AG04450 (cell line): Measurements from ENCODE around the gene SCGB1A1. TPM values are rescaled to one million over a fixed set of nuclear protein-coding genes. Genes with fewer than 3 reads are reported as not detected.

Source experiments
- CTCF ChIA-PET: fragments of 300-600, 350-600 bp; formaldehyde crosslinking; extraction: SDS; loops from one replicate; lab custom pipeline; 2022; ENCODE audit warnings: antibody characterized with exemption, inconsistent platforms; lab: Charles Lee
- POLR2A ChIA-PET: fragments of 350-600 bp; formaldehyde crosslinking; extraction: SDS; loops from one replicate; lab custom pipeline; 2021; ENCODE audit warnings: antibody characterized with exemption, inconsistent platforms; lab: Yijun Ruan, JAX
- DNase-seq: peaks from one replicate; pipeline ENCODE4 v3.0.0-alpha.2; 2011; ENCODE audit warnings: low read depth, low spot score
- H3K27ac ChIP-seq: one replicate; pipeline ENCODE4 v1.5.1; 2012; ENCODE audit warnings: low read depth, low read length, control low read depth
- H3K27me3 ChIP-seq: one replicate; pipeline ENCODE4 v1.6.0; 2012; ENCODE audit warnings: low read length; ENCODE audit not compliant: control insufficient read depth, insufficient read depth
- H3K4me3 ChIP-seq: 2 replicates; pipeline ENCODE4 v1.5.1; 2011; ENCODE audit warnings: mild to moderate bottlenecking, low read depth, low read length, control low read depth
- H3K9me3 ChIP-seq: 2 replicates; pipeline ENCODE4 v1.5.1; 2012; ENCODE audit warnings: low read length; ENCODE audit not compliant: control insufficient read depth, insufficient read depth
- polyA plus RNA-seq: library from polyadenylated mRNA; depleted of rRNA; stranded (reverse); fragments of >200 nt; gene quantifications from 2 replicates; pipeline ENCODE4 v1.2.3, GENCODE V29; 2011
- TF ChIP-seq, protein P1 (sequence below): IDR thresholded peaks from 2 replicates; pipeline ENCODE4 v1.5.1; 2011; ENCODE audit warnings: low read depth, low read length, control low read depth, inconsistent platforms

Gene SCGB1A1
- polyA plus RNA-seq, 1 experiment, result not detected

DNA sequence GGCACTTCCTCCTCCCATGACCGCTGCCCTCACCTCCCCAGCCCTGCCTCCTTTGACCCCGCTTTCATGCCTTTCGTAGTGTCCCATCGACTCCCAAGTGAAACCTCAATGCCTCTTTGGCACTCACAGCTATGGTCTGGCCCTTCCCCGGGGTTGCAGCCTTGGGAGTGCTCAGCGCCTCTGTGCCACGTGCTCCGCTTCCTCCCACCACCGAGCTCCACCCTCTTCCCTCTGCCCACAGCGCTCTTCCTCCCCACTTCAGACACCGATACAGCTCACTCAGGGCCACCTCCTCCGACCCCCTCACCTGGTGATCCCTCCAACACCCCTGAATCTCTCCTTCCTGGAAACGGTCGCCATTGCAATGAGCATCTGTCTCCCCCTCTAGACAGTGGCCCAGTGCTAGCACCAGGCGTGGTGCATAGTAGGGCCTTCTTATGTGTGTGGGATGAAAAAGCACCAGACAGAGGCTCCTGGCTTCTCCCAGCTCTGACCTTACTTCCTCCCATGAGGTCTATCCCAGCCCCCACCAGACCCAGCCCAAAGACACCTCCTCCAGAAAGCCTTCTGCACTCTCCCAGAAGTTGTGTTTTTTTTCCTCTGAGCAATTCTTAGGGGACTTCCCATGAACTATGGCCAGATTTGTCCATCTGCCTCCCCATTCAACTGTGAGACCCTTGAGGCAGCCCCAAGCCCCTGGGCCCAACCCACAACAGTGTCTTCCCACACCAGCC lies 16.4 kb upstream of the SCGB1A1 start:
- Histone ChIP-seq H3K9me3 (no peaks in the 10 kb centered on the region), H3K4me3 (no peak overlapping the region), H3K27ac (no peak overlapping the region), H3K27me3 (peaks cover 10% of the 10 kb centered on the region)
- POLR2A ChIA-PET, result interaction anchor here (1.5 to 1.9 kb wide), 2 partner anchors 171 to 439 kb away, joined by 5 read pairs; partner anchors contain the start of gene EEF1G
- DNase-seq, result no peak
- CTCF ChIA-PET, result interaction anchor here (1.1 to 5.1 kb wide), 3 partner anchors 22 to 159 kb away, joined by 3 to 39 read pairs (median 34); no protein-coding TSS in a partner anchor
- TF ChIP-seq, protein P1, sequence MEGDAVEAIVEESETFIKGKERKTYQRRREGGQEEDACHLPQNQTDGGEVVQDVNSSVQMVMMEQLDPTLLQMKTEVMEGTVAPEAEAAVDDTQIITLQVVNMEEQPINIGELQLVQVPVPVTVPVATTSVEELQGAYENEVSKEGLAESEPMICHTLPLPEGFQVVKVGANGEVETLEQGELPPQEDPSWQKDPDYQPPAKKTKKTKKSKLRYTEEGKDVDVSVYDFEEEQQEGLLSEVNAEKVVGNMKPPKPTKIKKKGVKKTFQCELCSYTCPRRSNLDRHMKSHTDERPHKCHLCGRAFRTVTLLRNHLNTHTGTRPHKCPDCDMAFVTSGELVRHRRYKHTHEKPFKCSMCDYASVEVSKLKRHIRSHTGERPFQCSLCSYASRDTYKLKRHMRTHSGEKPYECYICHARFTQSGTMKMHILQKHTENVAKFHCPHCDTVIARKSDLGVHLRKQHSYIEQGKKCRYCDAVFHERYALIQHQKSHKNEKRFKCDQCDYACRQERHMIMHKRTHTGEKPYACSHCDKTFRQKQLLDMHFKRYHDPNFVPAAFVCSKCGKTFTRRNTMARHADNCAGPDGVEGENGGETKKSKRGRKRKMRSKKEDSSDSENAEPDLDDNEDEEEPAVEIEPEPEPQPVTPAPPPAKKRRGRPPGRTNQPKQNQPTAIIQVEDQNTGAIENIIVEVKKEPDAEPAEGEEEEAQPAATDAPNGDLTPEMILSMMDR, result no peak

DNA sequence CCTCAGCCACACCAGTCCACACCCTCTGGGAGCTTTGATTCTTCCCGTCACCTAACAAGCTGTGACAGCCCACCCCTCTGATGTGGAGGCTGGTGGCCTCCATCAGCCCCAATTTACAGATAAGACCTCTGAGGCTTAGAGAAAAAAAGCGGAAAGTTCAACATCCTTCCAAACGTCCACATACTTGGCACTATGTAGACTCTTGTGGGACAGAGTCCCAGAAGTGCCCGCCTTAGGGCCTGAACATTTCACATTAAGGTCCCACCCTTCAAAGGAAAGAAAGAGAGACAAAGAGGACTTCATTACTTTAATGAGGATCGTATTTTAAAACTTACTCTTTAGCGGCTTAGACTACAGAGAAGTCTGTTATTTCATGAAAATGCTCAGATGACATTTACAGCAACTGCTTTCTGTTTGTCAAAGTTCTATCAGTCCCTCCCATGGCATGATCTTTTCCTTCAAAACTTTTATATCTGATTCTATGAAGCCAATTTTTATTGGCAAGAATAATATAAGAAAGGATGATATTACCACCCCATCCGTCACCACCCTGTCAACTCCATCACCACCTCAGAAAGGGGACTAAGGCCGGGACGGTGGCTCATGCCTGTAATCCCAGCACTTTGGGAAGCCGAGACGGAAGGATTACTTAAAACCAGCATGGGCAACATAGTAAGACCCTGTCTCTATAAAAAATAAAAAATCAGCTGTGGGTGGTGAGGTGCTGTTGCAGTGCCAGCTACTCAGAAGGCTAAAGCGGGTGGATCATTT lies 15.7 kb upstream of the SCGB1A1 start:
- no peak for DNase-seq
- H3K27me3 ChIP-seq, result peaks cover 10% of the 10 kb centered on the region
- TF ChIP-seq, protein P1, result no peak
- no peaks in the 10 kb centered on the region for H3K9me3 ChIP-seq
- H3K4me3 ChIP-seq, result no peak overlapping the region
- H3K27ac ChIP-seq, result no peak overlapping the region
- CTCF ChIA-PET, result interaction anchor here (1.1 to 5.1 kb wide), 4 partner anchors 21 to 158 kb away, joined by 3 to 39 read pairs (median 20); no protein-coding TSS in a partner anchor
- POLR2A ChIA-PET, result no interaction called here

DNA sequence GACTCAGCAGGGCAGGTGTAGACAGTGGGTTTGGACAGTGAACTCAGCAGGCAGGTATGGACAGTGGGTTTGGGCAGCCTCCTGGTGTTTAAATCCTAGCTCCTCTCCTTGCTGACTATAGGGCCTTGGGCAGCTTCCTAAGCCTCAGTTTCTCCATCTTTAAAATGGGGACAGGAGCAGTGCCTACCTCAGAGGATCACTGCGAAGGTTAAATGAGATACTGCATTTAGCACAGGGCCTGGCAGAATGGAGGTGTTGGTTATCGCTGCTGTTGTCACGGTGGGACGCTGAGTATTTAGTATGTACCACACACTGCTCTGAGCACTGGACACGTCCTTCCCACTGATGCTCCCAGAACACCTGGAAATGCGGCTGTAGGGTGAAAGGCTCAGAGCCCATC lies 14.4 kb upstream of the SCGB1A1 start:
- Histone ChIP-seq H3K27ac (no peak overlapping the region), H3K9me3 (no peaks in the 10 kb centered on the region), H3K27me3 (peaks cover 10% of the 10 kb centered on the region), H3K4me3 (no peak overlapping the region)
- ChIA-PET POLR2A (no interaction called here), CTCF (interaction anchor here (1.4 kb wide), 1 partner anchor 20 kb away, joined by 5 read pairs; no protein-coding TSS in a partner anchor)
- no peak for DNase-seq
- TF ChIP-seq, protein P1, result no peak

DNA sequence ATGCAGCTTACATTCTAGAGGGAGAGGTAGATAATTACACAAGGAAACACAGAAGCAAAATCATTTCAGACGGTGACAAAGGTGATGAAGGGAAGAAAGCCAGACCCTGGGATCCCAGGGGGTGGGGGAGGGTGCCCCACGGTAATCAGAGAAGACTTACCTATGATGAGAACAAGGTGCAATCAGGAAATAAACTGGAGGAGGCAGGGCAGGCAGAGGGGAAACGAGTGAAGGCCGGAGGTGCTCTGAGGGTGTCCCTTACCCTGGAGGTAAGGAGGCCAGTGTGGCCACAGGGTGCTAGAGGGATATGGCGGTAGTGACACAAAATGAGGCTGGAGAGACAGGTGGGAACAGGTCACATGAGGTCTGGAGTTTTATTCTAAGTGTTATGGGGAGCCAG lies 13.9 kb upstream of the SCGB1A1 start:
- CTCF ChIA-PET, result no interaction called here
- TF ChIP-seq, protein P1, result no peak
- POLR2A ChIA-PET, result no interaction called here

More for the DNA sequence above, 13.9 kb upstream of the SCGB1A1 start:
- DNase-seq, result no peak
- Histone ChIP-seq H3K9me3 (no peaks in the 10 kb centered on the region), H3K4me3 (no peak overlapping the region), H3K27me3 (peaks cover 10% of the 10 kb centered on the region), H3K27ac (no peak overlapping the region)
